Parathyroid adenoma (tissue), 2 donors: ENCODE data around the gene NPM1.
"Not testable (repeated sequence)": the region's sequence is repeated elsewhere in the genome, so short reads cannot be mapped to it uniquely, and the experiment has no call there.

Experiments
- H2AFZ ChIP-seq: fragments of 300-600 bp; sonication (generic); one replicate; pipeline ENCODE4 v1.7.0; 2017; ENCODE audit warnings: antibody characterized with exemption, mild to moderate bottlenecking
- H3K27ac ChIP-seq: fragments of 300-600 bp; sonication (generic); one replicate; pipeline ENCODE4 v1.7.0; 2017
- H3K27me3 ChIP-seq: fragments of 300-600 bp; sonication (generic); one replicate; pipeline ENCODE4 v1.7.0; 2017; ENCODE audit warnings: low read length; ENCODE audit not compliant: control insufficient read depth, insufficient read depth
- H3K36me3 ChIP-seq: fragments of 300-600 bp; sonication (generic); one replicate; pipeline ENCODE4 v1.7.0; 2017; ENCODE audit warnings: low read length; ENCODE audit not compliant: control insufficient read depth, insufficient read depth
- H3K4me1 ChIP-seq: fragments of 300-600 bp; sonication (generic); one replicate; pipeline ENCODE4 v1.7.0; 2017; ENCODE audit warnings: control low read depth
- H3K4me2 ChIP-seq: fragments of 300-600 bp; sonication (generic); one replicate; pipeline ENCODE4 v1.7.0; 2017; ENCODE audit warnings: low read length
- H3K4me3 ChIP-seq: fragments of 300-600 bp; sonication (generic); one replicate; pipeline ENCODE4 v1.7.0; 2017; ENCODE audit warnings: low read depth, low read length
- H3K79me2 ChIP-seq: fragments of 300-600 bp; sonication (generic); one replicate; pipeline ENCODE4 v1.7.0; 2017; ENCODE audit warnings: control low read depth
- H3K9ac ChIP-seq: fragments of 300-600 bp; sonication (generic); one replicate; pipeline ENCODE4 v1.7.0; 2017; ENCODE audit warnings: mild to moderate bottlenecking
- H3K9me3 ChIP-seq: fragments of 300-600 bp; sonication (generic); one replicate; pipeline ENCODE4 v1.7.0; 2017; ENCODE audit warnings: low read length; ENCODE audit not compliant: control insufficient read depth
- CTCF ChIP-seq: fragments of 300-600 bp; sonication (generic); IDR thresholded peaks from one replicate; pipeline ENCODE4 v1.7.0; 2017; ENCODE audit warnings: antibody characterized with exemption, mild to moderate bottlenecking
- donor health status: primary hyperparathyroidism.

The NPM1 gene

GRCh38 chr5:171413153-171413910 is 25.7 kb downstream of the NPM1 start:
- Histone ChIP-seq H3K36me3 (no peaks in the 10 kb centered on the region), H3K79me2 (no peaks in the 10 kb centered on the region), H3K9me3 (no peaks in the 10 kb centered on the region), H3K27ac (no peak overlapping the region), H3K4me2 (no peak overlapping the region), H3K4me1 (no peaks in the 10 kb centered on the region), H3K4me3 (no peak overlapping the region), H3K9ac (no peak overlapping the region), H2AFZ (no peak overlapping the region), H3K27me3 (no peaks in the 10 kb centered on the region)
- no peak for TF ChIP-seq CTCF

- H3K36me3 ChIP-seq, H3K79me2 ChIP-seq, H3K4me3 ChIP-seq, H3K4me2 ChIP-seq, H2AFZ ChIP-seq, H3K9ac ChIP-seq, H3K9me3 ChIP-seq, H3K27me3 ChIP-seq, H3K27ac ChIP-seq, H3K4me1 ChIP-seq: not testable (repeated sequence)
These were observed 26.3 kb downstream of the NPM1 start for GRCh38 chr5:171413993-171414392.

- Histone ChIP-seq H3K4me3 (no peak overlapping the region), H3K9me3 (no peaks in the 10 kb centered on the region), H3K27me3 (no peaks in the 10 kb centered on the region), H3K4me1 (no peaks in the 10 kb centered on the region), H3K4me2 (no peak overlapping the region), H3K27ac (no peak overlapping the region), H3K36me3 (no peaks in the 10 kb centered on the region), H3K79me2 (no peaks in the 10 kb centered on the region), H3K9ac (no peak overlapping the region), H2AFZ (no peak overlapping the region)
- no peak for TF ChIP-seq CTCF
These were observed 27.6 kb downstream of the NPM1 start for GRCh38 chr5:171415115-171415730.

GRCh38 chr5:171416160-171417049 is 28.8 kb downstream of the NPM1 start:
- H3K4me3 ChIP-seq: no peak overlapping the region
- no peaks in the 10 kb centered on the region for H3K9me3 ChIP-seq
- H2AFZ ChIP-seq: no peak overlapping the region
- H3K27ac ChIP-seq: no peak overlapping the region
- H3K36me3 ChIP-seq: no peaks in the 10 kb centered on the region
- H3K4me2 ChIP-seq: no peak overlapping the region
- no peak for TF ChIP-seq CTCF
- H3K4me1 ChIP-seq: peaks cover 10% of the 10 kb centered on the region
- no peaks in the 10 kb centered on the region for H3K79me2 ChIP-seq
- no peaks in the 10 kb centered on the region for H3K27me3 ChIP-seq
- no peak overlapping the region for H3K9ac ChIP-seq

- Histone ChIP-seq H3K9ac (no peak overlapping the region), H3K27me3 (no peaks in the 10 kb centered on the region), H3K4me1 (peaks cover 12% of the 10 kb centered on the region), H3K4me3 (no peak overlapping the region), H3K79me2 (no peaks in the 10 kb centered on the region), H2AFZ (peak overlapping the region; percentile 42), H3K27ac (no peak overlapping the region), H3K9me3 (no peaks in the 10 kb centered on the region), H3K36me3 (no peaks in the 10 kb centered on the region), H3K4me2 (peak overlapping the region; percentile 43)
- TF ChIP-seq CTCF: peak; percentile 92
These were observed 30.8 kb downstream of the NPM1 start for GRCh38 chr5:171418316-171418981.
